ACC112 (cell line): ENCODE data around the gene RHCG.

Experiments
- H2AFZ ChIP-seq: fragments of 200-600 bp; sonication (generic); one replicate; pipeline ENCODE4 v1.6.0; 2017; ENCODE audit warnings: antibody characterized with exemption, low read length; ENCODE audit not compliant: unreplicated experiment
- H3K27ac ChIP-seq: fragments of 200-600 bp; sonication (generic); 2 replicates; pipeline ENCODE4 v1.5.1; 2014; ENCODE audit warnings: low read depth, mild to moderate bottlenecking, antibody characterized with exemption, low read length, moderate library complexity
- H3K27me3 ChIP-seq: fragments of 200-600 bp; sonication (generic); 2 replicates; pipeline ENCODE4 v1.6.1; 2014; ENCODE audit warnings: mild to moderate bottlenecking, antibody characterized with exemption, low read length, moderate library complexity, mixed read lengths; ENCODE audit not compliant: insufficient read depth
- H3K36me3 ChIP-seq: fragments of 200-600 bp; sonication (generic); 2 replicates; pipeline ENCODE4 v1.6.1; 2016; ENCODE audit warnings: mild to moderate bottlenecking, antibody characterized with exemption, low read length, moderate library complexity, mixed read lengths; ENCODE audit not compliant: insufficient read depth
- H3K4me1 ChIP-seq: fragments of 200-600 bp; sonication (generic); one replicate; pipeline ENCODE4 v1.6.1; 2016; ENCODE audit warnings: low read length, mixed read lengths; ENCODE audit not compliant: insufficient read depth, unreplicated experiment, control insufficient read depth
- H3K4me3 ChIP-seq: fragments of 200-600 bp; sonication (generic); 2 replicates; pipeline ENCODE4 v1.5.1; 2014; ENCODE audit warnings: mild to moderate bottlenecking, low read depth, low read length
- H3K79me2 ChIP-seq: fragments of 200-600 bp; sonication (generic); one replicate; pipeline ENCODE4 v1.6.0; 2016; ENCODE audit warnings: low read length; ENCODE audit not compliant: control insufficient read depth, unreplicated experiment, insufficient read depth

RHCG gene

GRCh38 chr15:89458440-89458839 is 37.9 kb downstream of the RHCG start:
- Histone ChIP-seq H3K27ac (no peak overlapping the region), H3K4me3 (no peak overlapping the region), H3K4me1 (no peaks in the 10 kb centered on the region), H3K27me3 (0 out of 2 replicates have a peak, but pooled peaks cover 11% of the 10 kb centered on the region), H3K79me2 (no peaks in the 10 kb centered on the region), H3K36me3 (no peaks in the 10 kb centered on the region), H2AFZ (no peak overlapping the region)

DNA sequence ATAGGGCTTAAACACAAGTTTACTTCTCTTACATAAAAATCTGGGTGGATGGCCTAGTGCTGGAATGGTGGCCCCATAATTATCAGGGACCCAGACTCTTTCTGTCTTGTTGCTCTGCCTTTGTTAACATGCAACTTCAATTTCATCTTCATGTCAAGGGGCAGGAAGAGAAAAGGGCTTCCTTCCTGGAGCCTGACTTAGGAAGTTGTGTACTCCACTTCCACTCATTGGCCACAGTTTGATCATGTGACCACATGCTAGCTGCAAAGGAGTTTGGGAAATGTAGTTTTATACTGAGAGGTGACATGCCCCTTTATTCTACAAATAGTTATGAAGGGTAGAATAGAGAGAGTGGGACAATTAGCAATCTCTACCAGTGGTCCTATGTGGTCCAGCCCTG is 39.3 kb downstream of the RHCG start:
- no peaks in the 10 kb centered on the region for H3K36me3 ChIP-seq
- no peaks in the 10 kb centered on the region for H3K4me1 ChIP-seq
- H2AFZ ChIP-seq = no peak overlapping the region
- no peak overlapping the region for H3K4me3 ChIP-seq
- H3K79me2 ChIP-seq = no peaks in the 10 kb centered on the region
- H3K27me3 ChIP-seq = peaks cover 18% of the 10 kb centered on the region; the same call in 1 of the 2 replicates
- no peak overlapping the region for H3K27ac ChIP-seq

- no peaks in the 10 kb centered on the region for H3K4me1 ChIP-seq
- H3K27me3 ChIP-seq = peaks cover 31% of the 10 kb centered on the region
- H3K79me2 ChIP-seq = no peaks in the 10 kb centered on the region
- no peak overlapping the region for H3K4me3 ChIP-seq
- no peaks in the 10 kb centered on the region for H3K36me3 ChIP-seq
- H3K27ac ChIP-seq = no peak overlapping the region
- no peak overlapping the region for H2AFZ ChIP-seq
These were observed 40.8 kb downstream of the RHCG start for GRCh38 chr15:89455535-89455934.

- H3K4me1 ChIP-seq = no peaks in the 10 kb centered on the region
- H3K36me3 ChIP-seq = no peaks in the 10 kb centered on the region
- no peak overlapping the region for H3K4me3 ChIP-seq
- no peak overlapping the region for H3K27ac ChIP-seq
- no peak overlapping the region for H2AFZ ChIP-seq
- peaks cover 51% of the 10 kb centered on the region for H3K27me3 ChIP-seq
- H3K79me2 ChIP-seq = no peaks in the 10 kb centered on the region
These were observed 44.0 kb downstream of the RHCG start for GRCh38 chr15:89452330-89452836.

DNA sequence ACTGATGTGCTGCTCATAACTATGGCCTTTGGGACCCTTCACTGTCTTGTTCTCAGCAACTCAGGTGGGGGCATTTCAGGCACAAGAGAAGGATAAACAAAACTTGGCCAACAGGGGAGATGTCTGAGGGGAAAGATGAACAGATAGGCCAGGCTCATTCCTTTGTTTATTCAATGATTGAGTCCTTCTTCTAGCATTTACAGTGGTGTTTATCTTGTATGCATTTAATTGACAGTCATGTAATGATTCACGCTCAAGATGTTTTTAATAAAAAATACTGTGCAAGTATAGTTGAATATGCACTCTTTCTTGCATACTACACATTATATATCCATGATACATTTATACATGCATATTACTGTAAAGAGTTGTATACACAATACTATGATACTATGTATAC is 44.5 kb downstream of the RHCG start:
- Histone ChIP-seq H2AFZ (no peak overlapping the region), H3K79me2 (no peaks in the 10 kb centered on the region), H3K4me1 (no peaks in the 10 kb centered on the region), H3K36me3 (no peaks in the 10 kb centered on the region), H3K27ac (no peak overlapping the region), H3K4me3 (no peak overlapping the region), H3K27me3 (peaks cover 51% of the 10 kb centered on the region)

- Histone ChIP-seq H3K36me3 (no peaks in the 10 kb centered on the region), H3K79me2 (no peaks in the 10 kb centered on the region), H2AFZ (no peak overlapping the region), H3K27me3 (peaks cover 57% of the 10 kb centered on the region), H3K4me1 (no peaks in the 10 kb centered on the region), H3K27ac (no peak overlapping the region), H3K4me3 (no peak overlapping the region)
These were observed 46.0 kb downstream of the RHCG start for GRCh38 chr15:89450076-89451006.

- Histone ChIP-seq H3K4me3 (no peak overlapping the region), H2AFZ (no peak overlapping the region), H3K27me3 (peaks cover 57% of the 10 kb centered on the region), H3K36me3 (no peaks in the 10 kb centered on the region), H3K79me2 (no peaks in the 10 kb centered on the region), H3K4me1 (no peaks in the 10 kb centered on the region), H3K27ac (no peak overlapping the region)
These were observed 47.6 kb downstream of the RHCG start for GRCh38 chr15:89448825-89449224.

- no peak overlapping the region for H3K4me3 ChIP-seq
- H3K36me3 ChIP-seq = no peaks in the 10 kb centered on the region
- H3K27me3 ChIP-seq = peaks cover 48% of the 10 kb centered on the region
- no peaks in the 10 kb centered on the region for H3K79me2 ChIP-seq
- H3K27ac ChIP-seq = no peak overlapping the region
- no peak overlapping the region for H2AFZ ChIP-seq
- H3K4me1 ChIP-seq = no peaks in the 10 kb centered on the region
These were observed 48.7 kb downstream of the RHCG start for GRCh38 chr15:89447676-89448075.

GRCh38 chr15:89446255-89446891 is 50.0 kb downstream of the RHCG start:
- Histone ChIP-seq H3K4me1 (no peaks in the 10 kb centered on the region), H3K27ac (no peak overlapping the region), H3K79me2 (no peaks in the 10 kb centered on the region), H2AFZ (no peak overlapping the region), H3K36me3 (no peaks in the 10 kb centered on the region), H3K27me3 (peaks cover 44% of the 10 kb centered on the region), H3K4me3 (no peak overlapping the region)

DNA sequence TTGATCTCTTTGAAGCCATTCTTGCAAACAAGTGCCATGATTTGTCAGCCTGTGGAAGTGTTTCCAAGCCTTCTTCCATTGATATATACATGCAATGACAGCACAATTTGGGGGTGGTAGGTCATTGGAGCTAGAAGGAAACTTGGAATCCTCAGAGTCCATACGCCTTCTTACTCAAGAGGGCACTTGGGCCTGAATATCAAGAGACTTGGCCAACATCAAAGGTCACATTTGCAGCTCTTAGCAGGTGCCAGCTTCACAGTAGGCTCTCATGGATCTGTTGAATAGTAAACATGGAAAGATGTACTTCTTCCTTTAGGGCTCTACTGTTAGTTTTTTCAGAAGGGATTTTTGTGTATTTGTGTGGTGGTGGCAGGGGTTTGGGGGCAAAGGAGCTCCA is 50.9 kb downstream of the RHCG start:
- Histone ChIP-seq H2AFZ (no peak overlapping the region), H3K36me3 (no peaks in the 10 kb centered on the region), H3K4me1 (no peaks in the 10 kb centered on the region), H3K4me3 (no peak overlapping the region), H3K27ac (no peak overlapping the region), H3K27me3 (peaks cover 36% of the 10 kb centered on the region), H3K79me2 (no peaks in the 10 kb centered on the region)
